AG04450 (cell line): Measurements from ENCODE around the gene S100A3. TPM values are rescaled to one million over a fixed set of nuclear protein-coding genes. Genes with fewer than 3 reads are reported as not detected.

Experiments
- CTCF ChIA-PET: fragments of 300-600, 350-600 bp; formaldehyde crosslinking; extraction: SDS; loops from one replicate; lab custom pipeline; 2022; ENCODE audit warnings: antibody characterized with exemption, inconsistent platforms; lab: Charles Lee
- POLR2A ChIA-PET: fragments of 350-600 bp; formaldehyde crosslinking; extraction: SDS; loops from one replicate; lab custom pipeline; 2021; ENCODE audit warnings: antibody characterized with exemption, inconsistent platforms; lab: Yijun Ruan, JAX
- DNase-seq: peaks from one replicate; pipeline ENCODE4 v3.0.0-alpha.2; 2011; ENCODE audit warnings: low read depth, low spot score
- H3K27ac ChIP-seq: one replicate; pipeline ENCODE4 v1.5.1; 2012; ENCODE audit warnings: low read depth, low read length, control low read depth
- H3K27me3 ChIP-seq: one replicate; pipeline ENCODE4 v1.6.0; 2012; ENCODE audit warnings: low read length; ENCODE audit not compliant: control insufficient read depth, insufficient read depth
- H3K4me3 ChIP-seq: 2 replicates; pipeline ENCODE4 v1.5.1; 2011; ENCODE audit warnings: mild to moderate bottlenecking, low read depth, low read length, control low read depth
- H3K9me3 ChIP-seq: 2 replicates; pipeline ENCODE4 v1.5.1; 2012; ENCODE audit warnings: low read length; ENCODE audit not compliant: control insufficient read depth, insufficient read depth
- polyA plus RNA-seq: library from polyadenylated mRNA; depleted of rRNA; stranded (reverse); fragments of >200 nt; gene quantifications from 2 replicates; pipeline ENCODE4 v1.2.3, GENCODE V29; 2011
- TF ChIP-seq, protein P1 (sequence below): IDR thresholded peaks from 2 replicates; pipeline ENCODE4 v1.5.1; 2011; ENCODE audit warnings: low read depth, low read length, control low read depth, inconsistent platforms

Gene S100A3
- polyA plus RNA-seq, 1 experiment, result 1.8 TPM

- H3K4me3 ChIP-seq, result no peak overlapping the region
- ChIA-PET CTCF (no interaction called here), POLR2A (no interaction called here)
- TF ChIP-seq, protein P1, sequence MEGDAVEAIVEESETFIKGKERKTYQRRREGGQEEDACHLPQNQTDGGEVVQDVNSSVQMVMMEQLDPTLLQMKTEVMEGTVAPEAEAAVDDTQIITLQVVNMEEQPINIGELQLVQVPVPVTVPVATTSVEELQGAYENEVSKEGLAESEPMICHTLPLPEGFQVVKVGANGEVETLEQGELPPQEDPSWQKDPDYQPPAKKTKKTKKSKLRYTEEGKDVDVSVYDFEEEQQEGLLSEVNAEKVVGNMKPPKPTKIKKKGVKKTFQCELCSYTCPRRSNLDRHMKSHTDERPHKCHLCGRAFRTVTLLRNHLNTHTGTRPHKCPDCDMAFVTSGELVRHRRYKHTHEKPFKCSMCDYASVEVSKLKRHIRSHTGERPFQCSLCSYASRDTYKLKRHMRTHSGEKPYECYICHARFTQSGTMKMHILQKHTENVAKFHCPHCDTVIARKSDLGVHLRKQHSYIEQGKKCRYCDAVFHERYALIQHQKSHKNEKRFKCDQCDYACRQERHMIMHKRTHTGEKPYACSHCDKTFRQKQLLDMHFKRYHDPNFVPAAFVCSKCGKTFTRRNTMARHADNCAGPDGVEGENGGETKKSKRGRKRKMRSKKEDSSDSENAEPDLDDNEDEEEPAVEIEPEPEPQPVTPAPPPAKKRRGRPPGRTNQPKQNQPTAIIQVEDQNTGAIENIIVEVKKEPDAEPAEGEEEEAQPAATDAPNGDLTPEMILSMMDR, result no peak
- H3K27me3 ChIP-seq, result no peaks in the 10 kb centered on the region
- DNase-seq, result no peak
- H3K9me3 ChIP-seq, result no peaks in the 10 kb centered on the region
- no peak overlapping the region for H3K27ac ChIP-seq
These were observed 36.0 kb downstream of the S100A3 start for GRCh38 chr1:153513023-153513422.

DNA sequence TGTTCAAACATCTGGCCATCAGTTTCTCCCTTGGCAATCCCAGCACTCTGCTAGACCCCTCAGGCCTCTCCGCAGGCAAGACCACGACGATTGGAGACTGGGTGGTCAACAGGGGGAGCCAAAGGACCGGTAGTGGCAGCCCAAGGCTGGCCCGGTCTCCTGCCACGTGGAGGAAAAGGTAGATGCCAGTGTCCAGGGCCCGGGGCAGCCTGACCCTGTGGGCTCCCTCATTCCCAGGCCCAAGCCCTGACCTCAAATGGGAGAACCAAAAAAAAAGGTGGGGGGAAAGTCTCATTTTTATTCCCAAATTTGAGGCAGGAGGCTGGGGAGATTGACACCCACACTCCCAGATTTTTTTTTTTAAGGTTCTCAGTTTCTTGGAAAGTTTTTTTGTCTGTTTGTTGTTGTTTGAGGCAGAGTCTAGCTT, 38.1 kb downstream of the S100A3 start:
- CTCF ChIA-PET, result interaction anchor here (0.6 to 6.2 kb wide), 66 partner anchors 9 to 481 kb away, joined by 3 to 163 read pairs (median 5); partner anchors contain the start of genes CHTOP, ILF2, INTS3 and PGLYRP4
- no peak overlapping the region for H3K27ac ChIP-seq
- POLR2A ChIA-PET, result interaction anchor here (1.0 to 1.4 kb wide), 3 partner anchors 22 to 117 kb away, joined by 3 to 4 read pairs (median 3); partner anchors contain the start of gene S100A13
- no peaks in the 10 kb centered on the region for H3K27me3 ChIP-seq
- DNase-seq, result peak; percentile 42
- no peak overlapping the region for H3K4me3 ChIP-seq
- no peaks in the 10 kb centered on the region for H3K9me3 ChIP-seq
- TF ChIP-seq, protein P1, result peak; percentile 98

DNA sequence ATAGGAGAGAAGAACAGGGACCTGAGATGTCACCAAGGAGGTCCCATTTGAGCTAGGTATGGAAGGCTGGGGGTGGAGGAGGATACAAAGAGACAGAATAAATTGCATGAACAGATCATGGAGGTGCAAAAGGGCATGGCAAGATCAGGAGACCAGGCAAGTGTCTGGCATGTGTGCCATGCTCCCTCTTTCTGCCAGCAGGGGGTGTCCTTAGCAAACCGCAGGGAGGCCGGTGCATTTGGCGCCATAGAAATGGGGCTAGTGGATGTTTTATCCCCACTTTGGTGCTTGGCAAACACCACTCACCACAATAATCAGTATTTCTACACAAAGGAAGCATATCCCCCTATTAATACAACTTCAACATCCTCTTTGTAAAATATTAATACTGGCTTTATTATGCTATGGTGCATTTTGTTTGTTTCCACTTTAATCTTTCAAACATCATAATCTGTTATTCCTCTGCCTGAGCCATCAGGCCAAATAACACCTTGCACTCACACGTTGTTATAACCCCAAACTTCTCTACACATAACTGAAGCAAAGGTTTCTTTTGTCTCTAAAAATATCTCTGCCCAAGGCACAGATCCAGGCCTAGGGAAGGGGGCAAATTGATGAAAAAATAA, 39.2 kb downstream of the S100A3 start:
- POLR2A ChIA-PET, result interaction anchor here (1.4 kb wide), 2 partner anchors 118 to 124 kb away, joined by 3 to 4 read pairs; partner anchors contain the start of genes CHTOP and S100A13
- H3K9me3 ChIP-seq, result no peaks in the 10 kb centered on the region
- no peak for DNase-seq
- no peaks in the 10 kb centered on the region for H3K27me3 ChIP-seq
- H3K27ac ChIP-seq, result no peak overlapping the region
- H3K4me3 ChIP-seq, result no peak overlapping the region
- TF ChIP-seq, protein P1, result peak; percentile 65
- CTCF ChIA-PET, result interaction anchor here (0.6 to 6.2 kb wide), 28 partner anchors 8 to 656 kb away, joined by 3 to 163 read pairs (median 8); partner anchors contain the start of genes CHTOP, RAB13, S100A1 and S100A13

DNA sequence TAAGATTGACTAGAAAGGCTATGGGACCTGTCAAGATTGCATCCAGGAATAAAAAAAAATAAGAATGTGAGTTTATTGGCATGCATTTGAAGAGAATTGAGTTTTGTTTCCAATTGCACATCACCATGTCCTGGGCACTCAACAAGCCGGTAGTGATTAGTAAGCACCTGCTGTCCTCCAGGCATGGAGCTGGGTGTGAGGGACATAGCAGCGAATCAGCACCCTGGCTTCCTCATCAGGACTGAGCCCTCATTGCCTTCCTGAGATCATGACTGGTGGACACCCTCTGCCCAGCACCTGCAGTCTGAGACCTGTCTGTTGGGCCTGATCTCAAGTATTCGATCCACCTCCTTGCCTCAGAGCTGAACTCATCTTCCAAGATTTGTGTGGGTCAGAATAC, 40.0 kb downstream of the S100A3 start:
- CTCF ChIA-PET, result interaction anchor here (1.0 to 6.2 kb wide), 10 partner anchors 11 to 157 kb away, joined by 3 to 163 read pairs (median 6); partner anchors contain the start of gene S100A13

More for the DNA sequence above, 40.0 kb downstream of the S100A3 start:
- POLR2A ChIA-PET, result interaction anchor here (1.4 kb wide), 1 partner anchor 125 kb away, joined by 4 read pairs; the partner anchor contains the start of gene CHTOP
- Histone ChIP-seq H3K27ac (no peak overlapping the region), H3K27me3 (no peaks in the 10 kb centered on the region), H3K9me3 (no peaks in the 10 kb centered on the region), H3K4me3 (no peak overlapping the region)
- DNase-seq, result no peak
- TF ChIP-seq, protein P1, result no peak
